GM18505 (cell line): ENCODE data around the gene FXR1.
A peak's percentile ranks its signal among the peaks of the same experiment; 100 is the strongest.

ENCODE experiments used
- ATAC-seq: cut with Tn5 transposase; IDR thresholded peaks from one replicate; pipeline ENCODE4 v1.9.1; 2021; ENCODE audit not compliant: unreplicated experiment
- POLR2A ChIP-seq: IDR thresholded peaks from 4 replicates; pipeline ENCODE4 v1.6.1; 2011; ENCODE audit warnings: borderline replicate concordance; ENCODE audit not compliant: insufficient read depth, insufficient read length; ENCODE audit errors: extremely low read depth

FXR1 gene

GRCh38 chr3:180913581-180914404 lies 1.3 kb downstream of the FXR1 start:
- no peak for TF ChIP-seq POLR2A
- ATAC-seq: no peak

- ATAC-seq: no peak
- TF ChIP-seq POLR2A: no peak
These were observed 6.1 kb downstream of the FXR1 start for GRCh38 chr3:180918542-180918941.

DNA sequence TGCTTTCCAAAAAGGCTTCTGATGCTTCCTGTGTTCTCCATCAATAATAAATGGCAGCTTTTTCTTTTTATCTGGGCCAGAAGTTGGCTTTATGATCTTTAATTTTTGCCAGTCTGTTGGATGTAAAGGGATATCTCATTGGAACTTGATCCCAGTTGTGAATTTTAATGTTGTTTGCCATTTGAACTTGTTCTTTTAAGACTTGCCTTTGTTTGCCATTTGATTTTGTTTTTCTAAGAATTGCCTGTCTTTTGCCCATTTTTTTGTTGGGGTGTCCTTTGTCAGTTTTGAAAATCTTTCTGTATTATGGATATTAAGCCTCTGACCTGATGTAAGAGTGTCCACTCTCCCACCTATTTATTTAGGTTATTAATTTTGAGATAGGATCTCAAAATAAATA lies 9.8 kb downstream of the FXR1 start:
- no peak for TF ChIP-seq POLR2A
- ATAC-seq: no peak

DNA sequence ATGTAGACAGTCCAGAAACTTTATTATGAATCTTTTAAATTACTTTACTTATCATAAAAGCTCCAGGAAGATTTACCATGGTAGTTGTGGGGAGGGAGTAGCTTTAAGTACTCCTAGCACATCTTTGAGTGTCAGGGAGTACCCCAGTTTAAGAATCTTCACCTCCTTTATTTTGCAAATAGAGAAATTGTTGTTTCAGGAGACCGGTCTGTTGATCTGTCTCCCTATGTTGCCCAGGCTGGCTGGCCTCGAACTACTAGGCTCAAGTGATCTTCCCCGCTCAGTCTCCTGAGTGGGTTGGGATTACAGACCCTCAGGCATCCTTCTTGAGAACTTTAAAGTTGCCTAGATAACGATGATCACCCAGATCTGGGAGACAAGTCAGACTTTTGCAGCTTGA lies 11.1 kb downstream of the FXR1 start:
- no peak for ATAC-seq
- no peak for TF ChIP-seq POLR2A

- ATAC-seq: no peak
These were observed 14.1 kb downstream of the FXR1 start for GRCh38 chr3:180926526-180926925.

GRCh38 chr3:180929376-180929775 lies 16.9 kb downstream of the FXR1 start:
- no peak for ATAC-seq

More at GRCh38 chr3:180926526-180926925, 14.1 kb downstream of the FXR1 start:
- TF ChIP-seq POLR2A: no peak

GRCh38 chr3:180930526-180930925 lies 18.1 kb downstream of the FXR1 start:
- no peak for ATAC-seq
- TF ChIP-seq POLR2A: no peak

More at GRCh38 chr3:180929376-180929775, 16.9 kb downstream of the FXR1 start:
- TF ChIP-seq POLR2A: no peak

- no peak for TF ChIP-seq POLR2A
- ATAC-seq: no peak
These were observed 20.3 kb downstream of the FXR1 start for GRCh38 chr3:180932819-180933218.

DNA sequence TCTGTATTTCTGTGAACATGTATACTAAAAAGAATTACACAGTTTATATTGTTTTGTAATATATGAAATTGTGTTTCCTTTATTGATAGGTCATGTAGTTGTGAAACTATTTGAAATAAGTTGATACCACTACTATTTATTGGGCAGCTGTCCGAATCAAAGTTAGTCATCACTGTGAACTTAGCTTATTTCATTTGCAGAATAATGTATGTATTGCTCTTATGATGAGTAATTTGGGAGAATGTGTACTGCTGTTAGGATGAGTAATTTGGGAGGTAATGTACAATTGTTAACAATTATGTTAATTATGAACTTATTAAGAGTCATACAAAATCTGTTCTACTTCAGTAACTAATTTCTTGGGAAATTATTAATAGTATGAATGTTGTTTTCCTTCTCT lies 22.2 kb downstream of the FXR1 start:
- ATAC-seq: no peak
- TF ChIP-seq POLR2A: no peak

GRCh38 chr3:180940826-180941225 lies 28.4 kb downstream of the FXR1 start:
- ATAC-seq: no peak
- no peak for TF ChIP-seq POLR2A

DNA sequence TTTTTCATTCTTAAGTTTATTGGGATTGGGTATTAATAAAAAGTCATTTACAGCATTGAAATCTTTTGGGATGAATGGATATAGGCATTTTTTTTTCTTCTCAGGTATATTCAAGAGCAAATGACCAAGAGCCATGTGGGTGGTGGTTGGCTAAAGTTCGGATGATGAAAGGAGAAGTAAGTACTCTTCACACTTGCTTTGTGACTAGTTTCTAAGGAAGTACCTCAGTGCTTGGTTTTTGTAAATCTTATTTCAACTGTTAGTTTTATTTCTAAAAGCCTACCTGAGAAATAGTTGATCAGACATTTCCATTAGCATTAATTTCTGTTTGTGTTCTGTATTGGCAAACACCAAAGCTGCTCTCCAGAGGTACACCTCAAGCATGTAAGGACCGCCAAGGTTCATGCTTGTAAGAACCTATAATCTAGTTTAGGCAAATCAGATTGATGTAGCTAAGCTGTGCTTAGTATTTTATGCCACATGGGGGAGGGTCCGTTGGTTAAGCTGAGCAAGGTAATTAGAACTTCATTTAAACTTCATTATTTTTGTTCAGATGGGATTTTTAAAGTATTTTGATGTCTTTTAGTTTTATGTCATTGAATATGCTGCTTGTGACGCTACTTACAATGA lies 35.4 kb downstream of the FXR1 start:
- peak; percentile 76 for ATAC-seq
- no peak for TF ChIP-seq POLR2A

- no peak for ATAC-seq
- no peak for TF ChIP-seq POLR2A
These were observed 47.2 kb downstream of the FXR1 start for GRCh38 chr3:180959691-180960090.

DNA sequence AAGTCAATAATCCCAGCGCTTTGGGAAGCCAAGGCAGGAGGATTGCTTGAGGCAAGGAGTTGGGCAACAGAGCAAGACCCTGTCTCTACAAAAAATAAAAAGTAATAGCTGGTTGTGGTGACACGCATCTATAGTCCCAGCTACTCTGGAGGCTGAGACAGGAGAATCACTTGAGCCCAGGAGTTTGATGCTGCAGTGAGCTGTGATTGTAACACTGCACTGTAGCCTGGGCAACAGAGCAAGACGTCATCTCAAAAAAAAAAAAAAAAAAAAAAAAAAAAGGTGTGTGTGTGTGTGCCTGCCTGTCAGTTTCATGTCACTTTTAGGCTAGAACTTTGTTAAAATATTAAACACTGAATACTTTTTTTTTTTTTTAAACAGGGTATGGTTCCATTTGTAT lies 48.6 kb downstream of the FXR1 start:
- no peak for ATAC-seq
- no peak for TF ChIP-seq POLR2A

GRCh38 chr3:180961552-180961951 lies 49.1 kb downstream of the FXR1 start:
- no peak for ATAC-seq

DNA sequence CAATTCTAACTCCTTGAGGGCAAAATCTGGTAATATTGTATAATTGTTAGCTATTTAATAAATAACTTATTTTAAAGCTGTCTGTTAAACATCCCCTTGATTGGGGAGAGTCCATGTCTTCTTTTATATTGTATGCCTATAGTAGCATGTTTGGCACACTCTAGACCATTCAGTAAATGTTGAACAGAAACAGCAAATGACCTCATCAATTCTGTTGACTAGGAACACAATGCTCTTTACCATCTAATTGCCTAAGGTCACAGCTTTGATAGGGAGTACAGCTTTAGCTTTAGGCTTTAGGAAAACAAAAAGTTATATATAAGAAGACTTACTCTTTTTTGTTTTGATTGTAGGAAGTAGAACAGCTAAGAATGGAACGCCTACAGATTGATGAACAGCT lies 50.1 kb downstream of the FXR1 start:
- no peak for ATAC-seq
- no peak for TF ChIP-seq POLR2A

More at GRCh38 chr3:180961552-180961951, 49.1 kb downstream of the FXR1 start:
- no peak for TF ChIP-seq POLR2A

- TF ChIP-seq POLR2A: no peak
These were observed 58.5 kb downstream of the FXR1 start for GRCh38 chr3:180970931-180971330.

More at GRCh38 chr3:180970931-180971330, 58.5 kb downstream of the FXR1 start:
- ATAC-seq: no peak
